SK-N-SH (cell line): ENCODE measurements around the gene TC2N. TPM values are rescaled to one million over a fixed set of nuclear protein-coding genes. Genes with fewer than 3 reads are reported as not detected.

Source experiments
- CTCF ChIA-PET: fragments of 300-600, 350-600 bp; formaldehyde crosslinking; extraction: SDS; loops from one replicate; lab custom pipeline; 2021; lab: Yijun Ruan, JAX
- POLR2A ChIA-PET: fragments of 350-600 bp; sonication (Branson Sonifier 250); formaldehyde crosslinking; extraction: SDS; loops from one replicate; lab custom pipeline; 2020; ENCODE audit warnings: antibody characterized with exemption, inconsistent platforms; lab: Yijun Ruan, JAX
- DNase-seq: peaks from one replicate; pipeline ENCODE4 v3.0.0; 2012
- H2AFZ ChIP-seq: fragments of 200-600 bp; sonication (generic); 2 replicates; pipeline ENCODE4 v1.8.1; 2016; ENCODE audit warnings: antibody characterized with exemption, mild to moderate bottlenecking, low read depth
- H3F3A ChIP-seq: fragments of 200-600 bp; sonication (generic); replicated peaks from 2 replicates; pipeline ENCODE3; 2016; ENCODE audit warnings: antibody characterized with exemption, mild to moderate bottlenecking; ENCODE audit not compliant: insufficient read depth
- H3K27ac ChIP-seq, 2 experiments: fragments of 200-500 bp in 1 of 2; fragments of 200-600 bp in 1 of 2; sonication (Bioruptor generic) in 1 of 2; sonication (generic), shearing (Covaris generic) in 1 of 2; 2 replicates each; pipeline versions ENCODE4 v1.5.1 to v1.6.1; 2014 to 2016; ENCODE audit warnings: low read depth in 2 of 2, inconsistent platforms in 1 of 2, low read length in 1 of 2, mild to moderate bottlenecking in 1 of 2, mixed read lengths in 1 of 2
- H3K27me3 ChIP-seq: fragments of 200-600 bp; sonication (generic), shearing (Covaris generic); 2 replicates; pipeline ENCODE4 v1.6.1; 2016; ENCODE audit warnings: mixed run types; ENCODE audit not compliant: insufficient read depth
- H3K36me3 ChIP-seq, 2 experiments: fragments of 200-500 bp in 1 of 2; fragments of 200-600 bp in 1 of 2; sonication (Bioruptor generic) in 1 of 2; sonication (generic) in 1 of 2; replicated peaks in 1 of 2; 2 replicates each; pipeline versions ENCODE3 to v1.5.1; 2014 to 2016; ENCODE audit warnings: low read length in 1 of 2, mild to moderate bottlenecking in 1 of 2; ENCODE audit not compliant: insufficient read depth in 2 of 2, control insufficient read depth in 1 of 2
- H3K4me1 ChIP-seq, 2 experiments: fragments of 200-500 bp in 1 of 2; fragments of 200-600 bp in 1 of 2; sonication (Bioruptor generic) in 1 of 2; sonication (generic), shearing (Covaris generic) in 1 of 2; 2 replicates each; pipeline versions ENCODE4 v1.5.1 to v1.6.1; 2014 to 2016; ENCODE audit warnings: low read depth in 1 of 2, low read length in 1 of 2, mixed run types in 1 of 2; ENCODE audit not compliant: insufficient read depth in 2 of 2, control insufficient read depth in 1 of 2
- H3K4me2 ChIP-seq: fragments of 200-600 bp; sonication (generic), shearing (Covaris generic); 2 replicates; pipeline ENCODE4 v1.6.1; 2017; ENCODE audit warnings: mixed run types
- H3K4me3 ChIP-seq, 2 experiments: fragments of 200-500 bp in 1 of 2; fragments of 200-600 bp in 1 of 2; sonication (Bioruptor generic) in 1 of 2; sonication (generic), shearing (Covaris generic) in 1 of 2; 2 replicates each; pipeline versions ENCODE4 v1.5.1 to v1.8.1; 2014 to 2016; ENCODE audit warnings: low read depth in 2 of 2, inconsistent platforms in 1 of 2, low read length in 1 of 2, mild to moderate bottlenecking in 1 of 2, mixed read lengths in 1 of 2, moderate library complexity in 1 of 2
- H3K79me2 ChIP-seq: fragments of 200-600 bp; sonication (generic); 2 replicates; pipeline ENCODE4 v1.8.1; 2017; ENCODE audit warnings: mild to moderate bottlenecking; ENCODE audit not compliant: insufficient read depth
- H3K9ac ChIP-seq: fragments of 200-600 bp; sonication (generic); 2 replicates; pipeline ENCODE4 v1.6.1; 2017; ENCODE audit warnings: mixed run types
- H3K9me2 ChIP-seq: fragments of 200-600 bp; sonication (generic); 2 replicates; pipeline ENCODE4 v1.6.1; 2017; ENCODE audit warnings: mixed run types
- H3K9me3 ChIP-seq: fragments of 200-600 bp; sonication (generic); 2 replicates; pipeline ENCODE4 v1.6.1; 2017; ENCODE audit warnings: mixed run types, mild to moderate bottlenecking, moderate library complexity
- H4K20me1 ChIP-seq: fragments of 200-600 bp; sonication (generic); 2 replicates; pipeline ENCODE4 v1.6.1; 2017; ENCODE audit warnings: mild to moderate bottlenecking, mixed run types; ENCODE audit not compliant: insufficient read depth
- CHD2 ChIP-seq: fragments of 150-350 bp; IDR thresholded peaks from 2 replicates; pipeline ENCODE4 v1.6.1; 2018; ENCODE audit warnings: low read length; ENCODE audit not compliant: partially characterized antibody
- EP300 ChIP-seq, 2 experiments: IDR thresholded peaks; 2 replicates each; pipeline versions ENCODE4 v1.4.0 to v1.6.1; 2012; ENCODE audit warnings: borderline replicate concordance in 1 of 2, low read depth in 1 of 2, low read length in 1 of 2
- FOXJ3 ChIP-seq: sonication (generic); formaldehyde crosslinking; IDR thresholded peaks from 2 replicates; pipeline ENCODE4 v1.5.1; 2020; ENCODE audit warnings: mild to moderate bottlenecking, missing genetic modification reagents
- JUND ChIP-seq: IDR thresholded peaks from 2 replicates; pipeline ENCODE4 v1.4.0; 2012
- POLR2AphosphoS5 ChIP-seq: IDR thresholded peaks from 2 replicates; pipeline ENCODE4 v1.6.1; 2012; ENCODE audit warnings: low read depth, low read length
- RCOR1 ChIP-seq: fragments of 150-350 bp; IDR thresholded peaks from 2 replicates; pipeline ENCODE4 v1.6.1; 2017; ENCODE audit warnings: antibody characterized with exemption, low read length
- RFX5 ChIP-seq: IDR thresholded peaks from 2 replicates; pipeline ENCODE4 v1.6.1; 2012; ENCODE audit warnings: mild to moderate bottlenecking, improper control_type of control experiment, low read length
- TAF1 ChIP-seq: IDR thresholded peaks from 2 replicates; pipeline ENCODE4 v1.6.1; 2012; ENCODE audit warnings: low read depth, mild to moderate bottlenecking, low read length, moderate library complexity, borderline replicate concordance
- TCF12 ChIP-seq: IDR thresholded peaks from 2 replicates; pipeline ENCODE4 v1.4.0; 2012
- WGBS: methylation state at CpG from one replicate; pipeline ENCODE4 v1.1.6; 2017; ENCODE audit warnings: low lambda C conversion rate; 5-methylcytosine and 5-hydroxymethylcytosine counted together
- polyA plus RNA-seq, 3 experiments: library from polyadenylated mRNA; depleted of rRNA; stranded (reverse); fragments of >200 nt; gene quantifications; 2 replicates each; pipeline ENCODE4 v1.2.3, GENCODE V29; 2012
- TF ChIP-seq, protein P1 (sequence below): IDR thresholded peaks from 2 replicates; pipeline ENCODE4 v1.6.1; 2012; ENCODE audit warnings: mild to moderate bottlenecking, low read depth, low read length, moderate library complexity
- TF ChIP-seq, protein P2 (sequence below): fragments of 200-600 bp; sonication (generic); IDR thresholded peaks from 2 replicates; pipeline ENCODE4 v1.6.1; 2017; ENCODE audit warnings: antibody characterized with exemption, mild to moderate bottlenecking, moderate library complexity
- TF ChIP-seq, protein P3 (sequence below): IDR thresholded peaks from 2 replicates; pipeline ENCODE4 v1.4.0; 2012; ENCODE audit warnings: low read depth

Gene TC2N
- polyA plus RNA-seq, 1 of the 3 experiments (the other 2 are of a cell fraction) = not detected

DNA sequence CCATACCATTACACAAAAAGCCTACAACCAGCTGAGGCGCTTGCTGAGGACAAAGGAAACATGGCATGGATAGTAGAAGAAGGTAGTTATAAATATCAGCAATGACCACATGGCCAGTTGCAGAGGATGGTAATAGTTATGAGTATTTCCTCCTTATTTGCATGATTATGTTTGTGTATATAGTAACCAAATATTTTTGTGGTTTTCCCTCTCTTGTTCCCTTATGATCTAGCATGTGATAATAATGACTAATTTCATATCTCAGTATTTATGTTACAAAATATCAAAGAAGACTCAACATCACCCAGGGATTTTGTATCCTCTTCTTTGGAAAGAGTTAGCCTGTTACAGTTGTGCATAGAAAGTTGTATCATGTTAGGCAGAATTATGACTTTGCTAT lies 122.0 kb downstream of the TC2N start (continued):
- TF ChIP-seq RCOR1 (no peak), POLR2AphosphoS5 (no peak)

DNA sequence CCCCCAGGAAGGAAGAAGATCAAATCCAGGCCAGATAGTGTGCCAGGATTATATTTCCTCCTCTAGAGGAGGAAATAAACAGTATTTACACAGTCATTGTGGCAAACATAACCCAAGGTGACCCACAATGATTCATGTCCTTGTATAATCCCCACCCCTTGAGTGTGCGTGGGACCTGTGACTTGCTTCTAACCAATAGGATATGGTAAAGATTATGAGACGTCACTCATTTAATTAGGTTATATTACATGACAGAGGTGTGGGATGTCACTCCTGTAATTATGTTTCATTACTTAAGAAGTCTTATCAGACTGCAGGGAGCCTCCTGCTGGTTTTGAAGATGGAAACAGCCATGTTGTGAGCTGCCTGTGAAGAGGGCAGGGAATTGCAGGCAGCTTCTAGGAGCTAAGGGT lies 123.3 kb downstream of the TC2N start:
- H3F3A ChIP-seq = no peaks in the 10 kb centered on the region
- no peak for DNase-seq

DNA sequence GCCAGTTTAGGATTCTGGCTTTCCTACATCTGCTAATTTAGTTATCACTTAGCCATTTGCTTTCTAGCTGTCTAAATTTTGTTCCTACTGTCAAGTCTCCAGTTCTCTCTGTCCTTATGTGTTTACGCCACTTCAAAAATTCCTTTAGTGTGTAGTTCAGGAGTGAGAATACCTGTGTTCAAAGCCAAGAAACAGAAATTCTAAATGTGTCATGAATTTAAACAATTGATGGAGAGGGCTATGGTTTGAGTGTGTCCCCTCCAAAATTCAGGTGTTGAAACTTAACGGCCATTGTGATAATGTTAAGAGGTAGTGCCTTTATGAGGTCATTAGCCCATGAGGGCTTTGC lies 124.1 kb downstream of the TC2N start:
- Histone ChIP-seq H3K36me3 (no peaks in the 10 kb centered on the region), H2AFZ (no peak overlapping the region), H3K9ac (no peak overlapping the region), H3K4me3 (no peak overlapping the region), H3K27me3 (no peaks in the 10 kb centered on the region), H3K27ac (no peak overlapping the region), H3K79me2 (no peaks in the 10 kb centered on the region), H3K9me3 (no peaks in the 10 kb centered on the region), H3F3A (no peaks in the 10 kb centered on the region), H3K4me2 (no peak overlapping the region), H3K9me2 (no peaks in the 10 kb centered on the region), H3K4me1 (no peaks in the 10 kb centered on the region), H4K20me1 (no peaks in the 10 kb centered on the region)
- CTCF ChIA-PET = no interaction called here
- POLR2A ChIA-PET = no interaction called here
- no peak for DNase-seq
- 13% methylated on average over 2 of the region's 2 CpGs for WGBS
- TF ChIP-seq, protein P1, sequence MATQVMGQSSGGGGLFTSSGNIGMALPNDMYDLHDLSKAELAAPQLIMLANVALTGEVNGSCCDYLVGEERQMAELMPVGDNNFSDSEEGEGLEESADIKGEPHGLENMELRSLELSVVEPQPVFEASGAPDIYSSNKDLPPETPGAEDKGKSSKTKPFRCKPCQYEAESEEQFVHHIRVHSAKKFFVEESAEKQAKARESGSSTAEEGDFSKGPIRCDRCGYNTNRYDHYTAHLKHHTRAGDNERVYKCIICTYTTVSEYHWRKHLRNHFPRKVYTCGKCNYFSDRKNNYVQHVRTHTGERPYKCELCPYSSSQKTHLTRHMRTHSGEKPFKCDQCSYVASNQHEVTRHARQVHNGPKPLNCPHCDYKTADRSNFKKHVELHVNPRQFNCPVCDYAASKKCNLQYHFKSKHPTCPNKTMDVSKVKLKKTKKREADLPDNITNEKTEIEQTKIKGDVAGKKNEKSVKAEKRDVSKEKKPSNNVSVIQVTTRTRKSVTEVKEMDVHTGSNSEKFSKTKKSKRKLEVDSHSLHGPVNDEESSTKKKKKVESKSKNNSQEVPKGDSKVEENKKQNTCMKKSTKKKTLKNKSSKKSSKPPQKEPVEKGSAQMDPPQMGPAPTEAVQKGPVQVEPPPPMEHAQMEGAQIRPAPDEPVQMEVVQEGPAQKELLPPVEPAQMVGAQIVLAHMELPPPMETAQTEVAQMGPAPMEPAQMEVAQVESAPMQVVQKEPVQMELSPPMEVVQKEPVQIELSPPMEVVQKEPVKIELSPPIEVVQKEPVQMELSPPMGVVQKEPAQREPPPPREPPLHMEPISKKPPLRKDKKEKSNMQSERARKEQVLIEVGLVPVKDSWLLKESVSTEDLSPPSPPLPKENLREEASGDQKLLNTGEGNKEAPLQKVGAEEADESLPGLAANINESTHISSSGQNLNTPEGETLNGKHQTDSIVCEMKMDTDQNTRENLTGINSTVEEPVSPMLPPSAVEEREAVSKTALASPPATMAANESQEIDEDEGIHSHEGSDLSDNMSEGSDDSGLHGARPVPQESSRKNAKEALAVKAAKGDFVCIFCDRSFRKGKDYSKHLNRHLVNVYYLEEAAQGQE = no peak
- no peak for TF ChIP-seq CHD2

More for the DNA sequence above, 123.3 kb downstream of the TC2N start:
- H3K4me2 ChIP-seq = no peak overlapping the region
- H3K4me3 ChIP-seq = no peak overlapping the region
- no peaks in the 10 kb centered on the region for H3K79me2 ChIP-seq
- H3K4me1 ChIP-seq = no peaks in the 10 kb centered on the region
- CTCF ChIA-PET = interaction anchor here (0.6 kb wide), 1 partner anchor 82 kb away, joined by 3 read pairs; no protein-coding TSS in a partner anchor
- H3K9me2 ChIP-seq = no peaks in the 10 kb centered on the region
- TF ChIP-seq EP300 (IDR thresholded peaks at IDR 0.05; ENCODE audit: borderline replicate concordance in 1 of 2, low read depth in 1 of 2, low read length in 1 of 2) (no peak), TCF12 (no peak), POLR2AphosphoS5 (no peak), TAF1 (no peak), JUND (no peak), FOXJ3 (no peak), CHD2 (no peak), RFX5 (no peak)
- TF ChIP-seq, protein P2, sequence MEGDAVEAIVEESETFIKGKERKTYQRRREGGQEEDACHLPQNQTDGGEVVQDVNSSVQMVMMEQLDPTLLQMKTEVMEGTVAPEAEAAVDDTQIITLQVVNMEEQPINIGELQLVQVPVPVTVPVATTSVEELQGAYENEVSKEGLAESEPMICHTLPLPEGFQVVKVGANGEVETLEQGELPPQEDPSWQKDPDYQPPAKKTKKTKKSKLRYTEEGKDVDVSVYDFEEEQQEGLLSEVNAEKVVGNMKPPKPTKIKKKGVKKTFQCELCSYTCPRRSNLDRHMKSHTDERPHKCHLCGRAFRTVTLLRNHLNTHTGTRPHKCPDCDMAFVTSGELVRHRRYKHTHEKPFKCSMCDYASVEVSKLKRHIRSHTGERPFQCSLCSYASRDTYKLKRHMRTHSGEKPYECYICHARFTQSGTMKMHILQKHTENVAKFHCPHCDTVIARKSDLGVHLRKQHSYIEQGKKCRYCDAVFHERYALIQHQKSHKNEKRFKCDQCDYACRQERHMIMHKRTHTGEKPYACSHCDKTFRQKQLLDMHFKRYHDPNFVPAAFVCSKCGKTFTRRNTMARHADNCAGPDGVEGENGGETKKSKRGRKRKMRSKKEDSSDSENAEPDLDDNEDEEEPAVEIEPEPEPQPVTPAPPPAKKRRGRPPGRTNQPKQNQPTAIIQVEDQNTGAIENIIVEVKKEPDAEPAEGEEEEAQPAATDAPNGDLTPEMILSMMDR = no peak
- TF ChIP-seq, protein P3, sequence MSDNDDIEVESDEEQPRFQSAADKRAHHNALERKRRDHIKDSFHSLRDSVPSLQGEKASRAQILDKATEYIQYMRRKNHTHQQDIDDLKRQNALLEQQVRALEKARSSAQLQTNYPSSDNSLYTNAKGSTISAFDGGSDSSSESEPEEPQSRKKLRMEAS = no peak
- H3K9me3 ChIP-seq = no peaks in the 10 kb centered on the region
- H3K27ac ChIP-seq = no peak overlapping the region
- no peak overlapping the region for H2AFZ ChIP-seq
- H3K36me3 ChIP-seq = no peaks in the 10 kb centered on the region
- H4K20me1 ChIP-seq = no peaks in the 10 kb centered on the region
- POLR2A ChIA-PET = no interaction called here
- H3K27me3 ChIP-seq = no peaks in the 10 kb centered on the region
- WGBS = 0% methylated on average over 2 of the region's 2 CpGs
- H3K9ac ChIP-seq = no peak overlapping the region
